Measurements from ENCODE around the gene EEF1AKMT3.

GRCh38 chr12:57795354-57795753 lies 22.9 kb downstream of the EEF1AKMT3 start:
- TF ChIP-seq EZH2 (optimal IDR thresholded peaks at IDR 0.05; ENCODE audit: low read depth, low read length) (no peak), CTCF (IDR thresholded peaks at IDR 0.05; ENCODE audit: low read length) (no peak), EZH2phosphoT487 (IDR thresholded peaks at IDR 0.05; ENCODE audit: low read length) (no peak)

Data from MM.1S (cell line).